ENCODE data around the gene GPR17.

Gene GPR17

GRCh38 chr2:127622561-127623387 is 23.2 kb upstream of the GPR17 start:
- no peak for DNase-seq (ENCODE audit: low read depth, low spot score)
- in situ Hi-C loops (cut with HindIII; ENCODE audit: low sequenced_read_pairs): no loop called here
- TF ChIP-seq CTCF (IDR thresholded peaks at IDR 0.05; ENCODE audit: low read depth, low read length): no peak
- no peak overlapping the region for H3K4me3 ChIP-seq (ENCODE audit: low read depth, low read length)

- in situ Hi-C loops (cut with HindIII; ENCODE audit: low sequenced_read_pairs): no loop called here
- H3K4me3 ChIP-seq (ENCODE audit: low read depth, low read length): no peak overlapping the region
- no peak for TF ChIP-seq CTCF (IDR thresholded peaks at IDR 0.05; ENCODE audit: low read depth, low read length)
- DNase-seq (ENCODE audit: low read depth, low spot score): peak; percentile 33
Observed at GRCh38 chr2:127623388-127624319, 22.3 kb upstream of the GPR17 start.

GRCh38 chr2:127624320-127624755 is 21.6 kb upstream of the GPR17 start:
- no peak for TF ChIP-seq CTCF (IDR thresholded peaks at IDR 0.05; ENCODE audit: low read depth, low read length)
- no peak for DNase-seq (ENCODE audit: low read depth, low spot score)
- H3K4me3 ChIP-seq (ENCODE audit: low read depth, low read length): no peak overlapping the region
- in situ Hi-C loops (cut with HindIII; ENCODE audit: low sequenced_read_pairs): no loop called here

- in situ Hi-C loops (cut with HindIII; ENCODE audit: low sequenced_read_pairs): no loop called here
- no peak for TF ChIP-seq CTCF (IDR thresholded peaks at IDR 0.05; ENCODE audit: low read depth, low read length)
- no peak for DNase-seq (ENCODE audit: low read depth, low spot score)
- no peak overlapping the region for H3K4me3 ChIP-seq (ENCODE audit: low read depth, low read length)
Observed at GRCh38 chr2:127624756-127625571, 21.0 kb upstream of the GPR17 start.

- H3K4me3 ChIP-seq (ENCODE audit: low read depth, low read length): no peak overlapping the region
- TF ChIP-seq CTCF (IDR thresholded peaks at IDR 0.05; ENCODE audit: low read depth, low read length): no peak
- in situ Hi-C loops (cut with HindIII; ENCODE audit: low sequenced_read_pairs): no loop called here
- DNase-seq (ENCODE audit: low read depth, low spot score): no peak
Observed at GRCh38 chr2:127625572-127625951, 20.4 kb upstream of the GPR17 start.

- no peak for TF ChIP-seq CTCF (IDR thresholded peaks at IDR 0.05; ENCODE audit: low read depth, low read length)
- in situ Hi-C loops (cut with HindIII; ENCODE audit: low sequenced_read_pairs): no loop called here
- H3K4me3 ChIP-seq (ENCODE audit: low read depth, low read length): no peak overlapping the region
- DNase-seq (ENCODE audit: low read depth, low spot score): no peak
Observed at GRCh38 chr2:127626175-127626574, 19.8 kb upstream of the GPR17 start.

All from astrocyte of the spinal cord (primary cell).